Measurements from ENCODE around the gene RIPOR2.

- TF ChIP-seq CTCF (conservative IDR thresholded peaks at IDR 0.05 in 1 of 2, IDR thresholded peaks at IDR 0.05 in 1 of 2; ENCODE audit: extremely low read depth in 1 of 2, insufficient read depth in 1 of 2, low read depth in 1 of 2, low read length in 2 of 2) (no peak), EZH2 (IDR thresholded peaks at IDR 0.05; ENCODE audit: borderline replicate concordance, low read length) (no peak)
Observed at GRCh38 chr6:24882295-24882694, 53.5 kb downstream of the RIPOR2 start.

Measured in mammary epithelial cell (primary cell).